GM19468 (cell line): ENCODE results near the gene GRB2.

Source experiments
- ATAC-seq: cut with Tn5 transposase; IDR thresholded peaks from one replicate; pipeline ENCODE4 v1.9.1; 2021; ENCODE audit warnings: mild to moderate bottlenecking, moderate library complexity, moderate number of reproducible peaks; ENCODE audit not compliant: unreplicated experiment; ENCODE audit errors: extremely low read depth

Gene GRB2

DNA sequence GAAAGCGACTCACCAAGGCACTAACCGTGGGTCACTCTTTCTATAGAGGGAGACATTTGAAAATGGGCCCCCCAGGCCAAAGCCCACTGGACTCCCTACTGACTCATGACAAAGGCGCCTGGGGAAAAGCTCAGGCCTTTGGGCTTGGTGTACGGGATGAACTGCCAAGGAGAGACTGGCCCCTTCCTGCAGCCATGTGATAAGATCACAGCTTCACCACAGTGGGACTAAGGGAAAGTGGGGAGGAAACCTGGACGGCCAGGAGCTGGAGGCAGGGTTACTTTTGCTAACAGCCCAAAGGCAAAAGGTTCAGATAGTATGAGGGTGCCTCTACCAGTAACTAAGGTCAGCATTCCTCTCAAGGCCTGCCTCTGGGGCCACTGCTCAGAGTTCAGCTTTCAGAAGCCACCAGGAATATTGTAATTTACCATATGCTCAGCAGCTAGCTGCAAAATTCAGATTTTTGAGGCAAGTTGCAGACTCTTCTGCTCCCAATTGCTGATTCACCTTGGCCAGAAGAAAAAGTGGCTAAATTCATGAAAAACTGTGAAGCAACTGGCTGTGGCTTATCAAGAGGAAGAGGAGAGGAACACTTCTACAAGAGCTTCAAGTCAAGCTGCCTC lies 79.1 kb downstream of the GRB2 start:
- ATAC-seq: no peak

DNA sequence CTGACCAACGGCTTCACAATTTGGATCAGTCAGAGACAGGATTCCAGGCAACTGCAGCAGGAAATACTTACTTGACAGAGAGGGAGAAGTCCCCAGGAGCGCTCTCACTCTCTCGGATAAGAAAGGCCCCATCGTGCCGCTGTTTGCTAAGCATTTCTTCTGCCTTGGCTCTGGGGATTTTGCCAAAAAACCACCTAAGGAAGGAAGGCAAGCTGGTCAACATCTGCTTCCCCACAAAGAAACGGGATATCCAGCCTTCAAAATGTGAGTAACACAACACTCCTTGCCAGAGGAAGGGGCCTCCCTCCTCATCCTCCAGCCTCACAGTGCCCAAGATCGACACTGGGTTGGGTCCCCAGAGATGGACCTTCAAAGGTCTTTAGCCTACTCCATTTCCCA lies 79.7 kb downstream of the GRB2 start:
- no peak for ATAC-seq

DNA sequence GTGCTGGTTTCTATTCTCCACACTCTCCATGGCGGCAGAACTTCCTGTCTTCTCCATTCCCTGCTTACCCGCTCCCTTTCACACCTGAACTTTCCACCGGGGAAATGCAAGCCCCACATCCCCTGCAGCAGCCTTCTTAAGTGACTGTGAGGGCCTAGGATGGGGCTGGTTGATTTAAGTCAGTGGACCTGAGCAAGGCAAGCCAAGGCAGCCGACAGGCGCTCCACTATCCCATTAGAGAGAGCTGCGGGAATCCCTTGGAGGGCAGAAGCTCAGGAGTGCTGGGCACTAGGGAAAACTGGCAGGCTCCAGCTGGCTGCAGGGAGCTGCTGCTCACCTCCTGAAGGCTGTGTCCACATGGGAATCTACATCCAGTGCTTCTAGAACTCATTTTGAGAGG lies 80.1 kb downstream of the GRB2 start:
- ATAC-seq: no peak

- ATAC-seq: no peak
Measured at GRCh38 chr17:75321506-75321905, 84.0 kb downstream of the GRB2 start.

- no peak for ATAC-seq
Measured at GRCh38 chr17:75319904-75320691, 85.4 kb downstream of the GRB2 start.

DNA sequence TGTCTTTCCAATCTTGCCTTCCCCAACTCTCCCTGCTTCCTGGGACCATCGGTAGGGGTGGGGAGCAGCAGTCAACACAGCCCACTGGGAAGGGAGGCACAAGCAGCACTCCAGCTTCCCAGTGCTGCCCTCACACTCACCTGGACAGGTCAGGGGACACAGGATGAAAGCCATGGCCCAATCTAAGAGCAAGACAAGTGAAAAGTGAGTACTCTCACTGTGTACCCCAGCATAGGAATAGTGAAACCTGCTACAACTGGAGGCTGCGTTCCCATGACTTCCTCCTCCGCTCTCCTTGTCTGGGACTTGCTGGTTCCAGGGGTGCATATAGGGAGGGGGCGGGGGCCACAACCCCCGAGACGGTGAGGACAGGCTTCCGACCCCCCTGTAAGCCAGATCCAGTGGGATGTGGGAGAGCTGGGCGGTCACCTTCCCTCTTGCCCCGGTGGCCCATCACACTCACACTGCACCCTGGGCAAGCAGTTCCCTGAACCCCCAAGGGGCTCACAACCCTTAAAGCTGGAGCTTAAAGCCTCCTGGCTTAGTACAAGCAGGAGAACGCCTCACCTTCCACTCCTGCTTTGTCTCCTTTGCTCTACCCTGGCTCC lies 86.8 kb downstream of the GRB2 start:
- no peak for ATAC-seq

- no peak for ATAC-seq
Measured at GRCh38 chr17:75318211-75318610, 87.3 kb downstream of the GRB2 start.

- no peak for ATAC-seq
Measured at GRCh38 chr17:75317671-75318070, 87.8 kb downstream of the GRB2 start.

GRCh38 chr17:75316253-75316652 lies 89.2 kb downstream of the GRB2 start:
- no peak for ATAC-seq

GRCh38 chr17:75315541-75316243 lies 89.8 kb downstream of the GRB2 start:
- ATAC-seq: no peak

- ATAC-seq: no peak
Measured at GRCh38 chr17:75313941-75314551, 91.4 kb downstream of the GRB2 start.

DNA sequence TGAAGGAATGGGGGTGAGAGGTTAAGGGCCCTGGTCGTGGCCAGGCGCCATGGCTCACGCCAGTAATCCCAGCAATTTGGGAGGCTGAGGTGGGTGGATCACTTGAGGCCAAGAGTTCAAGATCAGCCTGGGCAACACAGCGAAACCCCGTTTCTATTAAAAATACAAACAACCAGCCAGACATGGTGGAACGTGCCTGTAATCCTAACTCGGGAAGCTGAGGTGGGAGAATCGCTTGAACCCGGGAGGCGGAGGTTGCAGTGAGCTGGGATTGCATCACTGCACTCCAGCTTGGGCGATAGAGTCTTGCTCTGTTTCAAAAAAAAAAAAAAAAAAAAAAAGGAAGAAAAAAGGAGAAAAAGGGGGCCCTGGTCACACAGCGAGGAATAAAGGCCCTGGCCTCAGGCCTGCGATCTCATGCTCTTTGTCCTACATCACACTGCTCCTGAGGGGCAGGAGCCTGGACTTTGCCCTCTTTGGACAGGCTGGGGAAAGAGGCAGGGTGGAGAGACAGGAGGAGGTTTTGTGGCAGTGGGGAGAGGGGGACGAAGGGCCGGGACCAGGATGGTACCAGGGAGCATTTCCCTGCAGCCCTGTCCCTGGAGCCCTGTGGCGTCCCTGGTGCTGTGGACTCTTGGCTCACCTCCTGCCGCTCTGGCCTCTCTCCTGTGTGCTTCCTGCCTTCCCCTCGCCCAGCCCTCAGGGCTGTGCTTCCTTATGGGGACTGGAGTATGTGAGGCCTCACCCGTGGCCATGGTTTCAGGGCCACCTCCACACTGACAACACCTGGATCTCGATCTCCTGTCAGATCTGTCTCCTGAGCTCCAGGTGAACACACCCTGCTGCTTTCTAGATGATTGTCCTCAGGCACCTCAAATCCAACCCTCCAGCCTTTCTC lies 96.5 kb downstream of the GRB2 start:
- ATAC-seq: no peak

DNA sequence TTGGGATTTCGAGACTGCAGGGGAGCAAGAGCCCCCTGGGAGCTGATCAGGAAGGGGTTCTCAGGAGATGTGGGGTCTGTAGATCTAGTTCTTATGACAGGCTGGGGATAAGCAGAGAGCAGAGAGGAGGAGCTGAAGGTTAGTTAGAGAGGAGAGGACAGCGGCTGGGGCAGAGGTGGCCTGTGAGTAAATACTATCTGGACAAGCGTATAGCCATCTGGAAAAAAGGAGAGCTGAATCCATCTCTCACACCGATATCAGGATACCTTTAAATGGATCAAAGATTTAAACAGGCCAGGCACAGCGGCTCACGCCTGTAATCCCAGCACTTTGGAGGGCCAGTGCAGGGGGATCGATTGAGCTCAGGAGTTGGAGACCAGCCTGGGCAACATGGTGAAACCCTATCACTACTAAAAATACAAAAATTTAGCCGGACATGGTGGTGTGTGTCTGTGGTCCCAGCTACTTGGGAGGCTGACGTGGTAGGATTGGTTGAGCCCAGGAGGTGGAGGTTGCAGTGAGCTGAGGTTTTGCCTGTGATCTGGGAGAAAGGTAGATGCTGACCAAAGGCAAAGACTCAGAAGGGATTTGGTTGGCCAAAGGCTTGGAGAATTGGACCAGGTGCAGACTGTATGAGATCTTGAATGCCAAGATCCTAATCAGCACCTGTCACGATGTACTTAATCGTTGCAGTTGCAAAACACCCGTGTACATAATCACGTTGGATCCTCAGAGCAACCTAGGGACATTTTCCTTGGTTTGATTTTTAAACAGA lies 97.3 kb downstream of the GRB2 start:
- ATAC-seq: no peak

DNA sequence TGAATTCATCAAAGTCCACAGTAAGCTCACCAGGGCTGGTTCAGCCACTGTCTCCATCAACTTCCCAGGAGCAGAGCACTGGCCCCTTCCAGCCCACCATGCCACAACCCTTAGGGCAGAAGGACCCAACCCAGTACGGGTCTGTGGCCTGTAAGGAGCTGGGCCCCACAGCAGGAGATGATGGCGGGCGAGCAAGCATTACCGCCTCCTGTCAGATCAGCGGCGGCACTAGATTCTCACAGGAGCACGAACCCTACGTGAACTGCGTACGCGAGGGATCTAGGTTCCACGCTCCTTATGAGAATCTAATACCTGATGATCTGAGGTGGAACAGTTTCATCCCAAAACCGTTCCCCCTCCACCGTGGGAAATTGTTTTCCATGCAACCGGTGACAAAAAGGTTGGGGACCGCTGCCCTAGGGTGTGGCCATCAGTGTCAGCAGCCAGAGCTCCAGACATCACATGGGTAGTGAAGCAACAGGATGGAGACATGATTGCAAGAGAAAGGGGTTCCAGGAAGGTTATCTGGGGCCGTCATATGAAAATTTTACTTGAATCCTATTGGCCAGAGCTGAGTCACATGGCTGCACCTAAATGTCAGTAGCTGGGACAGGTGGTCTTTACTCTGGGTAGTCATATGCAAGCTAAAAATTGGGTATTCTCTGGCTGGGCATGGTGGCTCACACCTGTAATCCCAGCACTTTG lies 103.8 kb downstream of the GRB2 start:
- ATAC-seq: no peak

GRCh38 chr17:75301049-75301448 lies 104.4 kb downstream of the GRB2 start:
- no peak for ATAC-seq

DNA sequence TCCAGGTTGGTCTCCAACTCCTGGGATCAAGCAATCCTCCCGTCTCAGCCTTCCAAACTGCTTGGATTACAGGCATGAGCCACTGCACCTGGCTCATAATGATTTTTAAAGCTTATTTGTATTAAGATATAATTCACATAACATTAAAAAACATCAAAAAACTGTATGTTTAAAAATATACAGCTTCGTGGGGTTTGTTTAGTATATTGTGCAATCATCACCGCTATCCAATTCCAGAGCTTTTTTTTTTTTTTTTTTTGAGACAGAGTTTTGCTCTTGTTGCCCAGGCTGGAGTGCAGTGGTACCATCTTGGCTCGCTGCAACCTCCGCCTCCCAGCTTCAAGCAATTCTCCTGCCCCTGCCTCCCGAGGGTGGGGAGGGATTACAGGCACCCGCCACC lies 105.2 kb downstream of the GRB2 start:
- no peak for ATAC-seq

DNA sequence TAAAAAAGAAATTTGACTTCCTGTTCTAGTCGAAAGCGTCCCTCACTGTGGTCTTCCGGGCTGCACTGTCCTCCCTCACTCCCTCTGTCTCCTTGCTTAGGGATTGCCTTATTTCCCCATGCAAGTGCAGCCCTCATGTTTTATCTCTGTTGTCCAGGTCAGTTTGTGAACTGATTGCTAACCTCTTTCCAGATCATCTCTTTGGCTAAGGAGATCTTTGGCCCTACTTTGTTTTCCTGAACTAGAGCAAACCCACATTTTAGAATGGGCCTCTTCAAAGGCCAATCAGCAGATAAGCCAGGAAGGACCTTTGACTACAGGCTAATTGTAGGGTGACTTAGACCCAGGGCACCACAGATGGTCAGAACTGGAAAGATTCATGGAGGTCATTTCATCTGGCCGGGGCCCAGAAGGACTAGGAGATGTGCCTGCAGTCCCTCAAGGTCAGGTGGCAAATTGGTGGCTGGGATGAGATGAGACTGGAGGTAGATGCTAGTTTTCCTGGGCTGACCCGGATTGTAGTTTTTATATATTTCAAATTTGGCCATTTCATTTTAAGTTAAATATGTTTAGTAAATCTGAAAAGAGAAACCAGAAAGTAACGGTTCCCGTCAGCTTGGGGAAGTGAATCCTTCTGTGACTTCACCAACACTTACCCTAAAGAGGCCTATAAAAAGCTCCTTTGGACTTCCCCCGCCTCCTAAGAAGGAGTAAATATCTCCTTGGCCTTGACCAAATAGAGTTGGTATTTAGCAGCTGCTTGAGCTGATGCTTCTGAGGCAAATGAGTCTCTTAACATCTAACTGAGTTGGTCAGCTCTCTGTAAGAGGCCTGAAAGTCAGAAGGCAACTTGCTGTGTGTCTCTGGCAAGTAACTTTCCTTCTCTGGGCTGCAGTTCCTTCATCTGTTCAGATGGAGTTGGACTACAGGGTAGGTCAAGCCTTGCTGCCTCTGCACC lies 110.0 kb downstream of the GRB2 start:
- ATAC-seq: peak; percentile 27
